GM19099 (cell line): ENCODE results near the gene FAM98A.

Experiments
- POLR2A ChIP-seq: IDR thresholded peaks from 3 replicates; pipeline ENCODE4 v1.6.1; 2011; ENCODE audit warnings: low read depth; ENCODE audit not compliant: insufficient read length; ENCODE audit errors: extremely low read depth

FAM98A gene

GRCh38 chr2:33599175-33599942 is at the start of gene FAM98A:
TSS of gene FAM98A (minus strand) at chr2:33599299. CDS start at chr2:33599221, 78 bp downstream.
- peak; percentile 64 for TF ChIP-seq POLR2A

DNA sequence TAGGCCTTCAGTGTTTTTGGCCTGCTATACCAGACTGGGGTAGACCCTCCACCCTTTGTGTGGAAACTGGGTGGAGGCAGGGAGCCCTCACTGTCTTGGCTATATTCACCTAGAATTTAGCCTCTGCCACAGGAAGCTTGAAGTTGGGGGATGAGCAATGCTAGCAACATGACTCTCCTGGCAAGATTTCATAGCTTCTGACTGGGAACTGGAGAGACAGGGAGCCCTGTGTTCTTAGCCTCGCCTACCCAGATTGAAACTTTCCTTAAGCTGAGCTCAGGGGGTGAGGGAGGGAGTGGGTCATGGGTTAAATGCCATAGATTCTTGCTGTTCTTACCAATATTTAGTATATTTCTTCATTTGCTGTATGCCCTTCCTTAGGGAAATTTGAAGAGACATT is 46.8 kb upstream of the FAM98A start:
- TF ChIP-seq POLR2A, result no peak

DNA sequence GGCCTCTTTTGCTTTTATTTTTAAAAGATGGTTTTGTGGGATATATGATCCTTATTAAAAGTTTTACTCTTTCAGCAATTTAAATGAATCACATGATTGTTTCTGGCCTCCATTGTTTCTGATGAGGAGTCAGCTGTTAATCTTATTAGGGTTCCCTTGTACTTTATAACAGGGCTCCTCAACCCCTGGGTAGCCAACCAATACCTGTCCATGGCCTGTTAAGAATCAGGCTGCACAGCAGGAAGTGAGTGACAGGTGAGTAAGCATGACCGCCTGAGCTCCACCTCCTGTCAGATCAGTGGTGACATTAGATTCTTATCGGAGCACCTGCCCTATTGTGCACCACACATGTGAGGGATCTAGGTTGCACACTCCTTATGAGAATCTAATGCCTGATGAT is 45.1 kb upstream of the FAM98A start:
- no peak for TF ChIP-seq POLR2A

DNA sequence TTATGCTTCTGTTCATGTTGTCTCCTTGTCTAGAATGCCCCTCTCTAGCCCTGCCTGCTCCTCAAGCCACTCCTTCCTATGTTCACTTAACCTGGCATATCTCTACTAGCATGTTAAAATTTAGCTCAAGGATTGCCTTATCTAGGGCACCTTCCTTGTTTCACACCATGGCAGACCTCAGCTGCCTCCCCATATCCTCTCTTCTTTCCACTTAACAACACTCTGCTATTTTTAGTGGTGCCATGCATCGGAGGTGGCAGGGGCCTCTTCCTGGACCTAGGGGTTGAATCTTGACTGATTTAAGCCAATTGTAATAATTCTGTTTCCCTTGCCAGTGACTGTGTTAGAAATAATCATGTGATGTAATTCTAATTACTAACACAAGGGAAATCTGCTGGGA is 36.9 kb upstream of the FAM98A start:
- no peak for TF ChIP-seq POLR2A

DNA sequence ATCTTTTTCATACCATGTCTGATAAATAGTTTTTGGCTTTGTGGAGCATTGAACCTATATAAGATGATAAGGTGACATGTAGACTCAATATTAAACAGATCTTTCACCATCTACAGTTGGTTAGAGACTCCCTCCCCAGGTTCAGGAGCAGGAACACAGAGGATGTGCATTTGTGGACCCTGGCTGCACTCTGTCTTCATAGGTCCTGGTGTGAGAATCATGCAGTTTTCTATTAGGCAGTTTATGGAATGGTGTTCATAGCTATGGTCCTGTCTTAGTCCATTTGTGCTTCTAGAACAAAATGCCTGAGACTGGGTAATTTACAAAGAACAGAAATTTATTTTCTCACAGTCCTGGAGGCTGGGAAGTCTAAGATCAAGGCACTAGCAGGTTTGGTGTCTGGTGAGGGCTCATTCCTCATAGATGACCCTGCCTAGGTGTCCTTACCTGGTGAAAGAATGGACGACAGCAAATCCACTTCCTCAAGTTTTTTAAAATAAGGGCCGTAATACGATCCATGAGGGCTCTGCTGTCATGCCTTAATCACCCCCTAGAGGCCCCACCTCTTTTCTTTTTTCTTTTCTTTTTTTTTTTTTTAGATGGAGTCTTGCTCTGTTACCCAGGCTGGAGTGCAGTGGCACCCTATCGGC is 35.3 kb upstream of the FAM98A start:
- no peak for TF ChIP-seq POLR2A

- TF ChIP-seq POLR2A, result no peak
Observed at GRCh38 chr2:33633315-33633714, 34.2 kb upstream of the FAM98A start.

GRCh38 chr2:33632831-33633230 is 33.7 kb upstream of the FAM98A start:
- TF ChIP-seq POLR2A, result no peak

DNA sequence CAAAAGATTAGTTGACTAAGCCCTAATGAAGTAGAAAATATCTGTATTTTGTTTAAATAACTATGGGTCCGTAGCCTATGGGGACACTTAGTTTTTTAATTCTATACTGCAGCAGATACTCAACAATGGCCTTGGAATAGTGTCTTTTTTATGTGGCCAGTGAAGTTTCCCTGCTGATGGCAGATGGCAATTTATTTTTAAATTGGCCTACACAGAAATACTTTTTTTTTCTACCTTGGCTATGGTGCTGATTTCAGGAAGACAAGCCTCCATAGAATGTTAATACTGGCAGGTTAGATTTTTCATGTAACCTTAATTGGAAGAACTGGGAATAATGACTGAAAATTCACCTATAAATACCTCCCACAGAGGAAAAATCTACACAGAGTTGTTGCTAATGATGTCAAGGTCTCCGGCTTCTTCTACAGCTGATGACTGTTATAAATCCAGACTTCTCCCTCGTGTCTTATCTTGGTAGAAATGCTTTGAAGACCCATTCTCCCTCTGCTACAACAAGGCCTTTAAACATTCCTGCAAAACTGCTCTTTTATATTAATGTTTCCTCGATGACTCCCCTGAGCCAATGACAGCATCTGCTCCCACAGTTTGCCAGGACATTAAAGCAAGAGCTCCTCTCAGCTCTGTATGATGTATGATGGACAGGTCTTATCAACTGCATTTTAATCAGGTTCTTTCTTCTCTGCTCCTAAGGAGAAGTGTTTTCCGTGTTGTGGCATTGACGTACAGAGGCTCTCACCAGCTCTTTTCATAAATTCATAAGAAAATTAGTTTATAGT is 29.1 kb upstream of the FAM98A start:
- no peak for TF ChIP-seq POLR2A

GRCh38 chr2:33619028-33619427 is 19.9 kb upstream of the FAM98A start:
- TF ChIP-seq POLR2A, result no peak

DNA sequence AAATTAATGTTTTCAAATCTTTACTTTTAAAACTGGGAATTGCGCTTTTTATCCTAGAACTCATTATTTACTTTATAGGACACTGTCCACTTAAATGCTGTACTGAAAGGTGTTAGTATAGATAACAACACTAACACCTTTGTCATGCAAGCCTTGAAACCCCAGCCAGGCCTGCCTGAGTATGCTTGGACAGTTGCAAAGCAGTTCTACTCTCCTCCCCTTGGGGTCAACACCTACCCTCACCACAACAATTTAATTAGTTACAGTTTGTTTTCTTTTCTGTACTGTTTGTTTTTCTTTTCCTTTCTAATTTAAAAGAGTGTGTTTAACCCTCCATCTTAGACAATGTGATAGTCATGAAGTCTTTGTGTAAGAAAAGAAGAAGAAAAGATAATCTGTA is 18.9 kb upstream of the FAM98A start:
- no peak for TF ChIP-seq POLR2A

DNA sequence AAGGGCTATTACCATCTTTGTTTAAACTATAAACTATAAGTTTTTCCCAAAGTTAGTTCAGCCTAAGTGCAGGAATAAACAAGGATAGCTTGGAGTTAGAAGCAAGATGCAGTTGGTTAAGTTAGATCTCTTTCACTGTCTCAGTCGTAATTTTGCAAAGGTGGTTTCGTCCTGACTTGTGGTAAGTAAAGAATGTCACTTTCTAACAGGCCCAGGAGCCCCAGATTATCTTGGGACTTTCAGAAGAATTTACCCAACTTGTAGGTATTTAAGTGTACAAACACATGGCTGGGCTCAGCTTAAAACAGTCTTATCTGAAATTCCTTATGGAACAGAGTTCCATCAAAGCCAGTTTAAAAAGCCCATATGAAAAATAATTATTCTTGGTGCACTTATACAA is 18.3 kb upstream of the FAM98A start:
- no peak for TF ChIP-seq POLR2A

- TF ChIP-seq POLR2A, result no peak
Observed at GRCh38 chr2:33616873-33617272, 17.8 kb upstream of the FAM98A start.

DNA sequence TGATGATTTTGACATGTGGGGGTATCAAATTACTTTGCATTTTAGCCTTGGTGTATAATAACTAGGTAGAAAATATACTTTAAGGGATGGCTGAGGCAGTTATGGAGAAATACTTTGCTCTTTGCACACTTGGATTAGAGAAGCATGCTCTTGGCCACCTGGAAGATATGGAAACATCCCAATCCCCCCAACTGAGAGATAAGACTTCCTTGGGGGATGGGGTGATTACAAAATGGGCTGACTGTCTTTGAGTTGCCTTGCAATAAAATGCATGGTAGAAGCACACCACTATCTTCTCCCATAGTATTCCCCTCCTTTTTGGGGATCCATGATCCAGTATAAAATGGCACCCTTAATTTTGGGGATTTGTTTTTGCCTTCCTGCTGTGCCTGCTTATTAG is 15.1 kb upstream of the FAM98A start:
- no peak for TF ChIP-seq POLR2A

- TF ChIP-seq POLR2A, result no peak
Observed at GRCh38 chr2:33607905-33608304, 8.8 kb upstream of the FAM98A start.

GRCh38 chr2:33607251-33607721 is 8.2 kb upstream of the FAM98A start:
- TF ChIP-seq POLR2A, result no peak
